H1 (cell line): Measurements from ENCODE around the gene RASGEF1B. TPM values are rescaled to one million over a fixed set of nuclear protein-coding genes. Genes with fewer than 3 reads are reported as not detected.

Experiments
- CTCF ChIA-PET: fragments of 300-600 bp; sonication (Branson Sonifier 250); formaldehyde crosslinking; loops from one replicate; lab custom pipeline; 2021; ENCODE audit not compliant: partially characterized antibody; lab: Charles Lee
- POLR2A ChIA-PET: fragments of 300-600 bp; sonication (Branson Sonifier 250); formaldehyde crosslinking; loops from one replicate; lab custom pipeline; 2021; ENCODE audit warnings: inconsistent platforms; ENCODE audit not compliant: partially characterized antibody; lab: Charles Lee
- DNase-seq, 2 experiments: peaks; one replicate each; pipeline versions ENCODE4 v3.0.0 to v3.0.0-alpha.2; 2010 to 2022; ENCODE audit warnings: low spot score in 2 of 2, low read depth in 1 of 2, mixed read lengths in 1 of 2
- FAIRE-seq: peaks from 2 replicates; lab custom pipeline; 2011; peaks lifted over from hg19 to GRCh38; lab: Jason Lieb, UNC
- H2AFZ ChIP-seq: 2 replicates; pipeline ENCODE4 v1.8.1; 2012; ENCODE audit warnings: low read length, inconsistent platforms
- H2AK5ac ChIP-seq: 2 replicates; pipeline ENCODE4 v1.6.1; 2013; ENCODE audit warnings: low read depth, low read length
- H2BK120ac ChIP-seq: replicated peaks from 2 replicates; pipeline ENCODE3; 2013; ENCODE audit warnings: low read depth, low read length, inconsistent platforms
- H2BK12ac ChIP-seq: 2 replicates; pipeline ENCODE4 v1.6.1; 2013; ENCODE audit warnings: low read depth, low read length
- H2BK15ac ChIP-seq: 2 replicates; pipeline ENCODE4 v1.6.1; 2013; ENCODE audit warnings: low read length
- H2BK20ac ChIP-seq: 2 replicates; pipeline ENCODE4 v1.6.1; 2013; ENCODE audit warnings: low read length
- H2BK5ac ChIP-seq: 2 replicates; pipeline ENCODE4 v1.6.1; 2013; ENCODE audit warnings: low read depth, low read length
- H3K14ac ChIP-seq: 2 replicates; pipeline ENCODE4 v1.6.1; 2013; ENCODE audit warnings: inconsistent platforms; ENCODE audit not compliant: insufficient read length
- H3K18ac ChIP-seq: 2 replicates; pipeline ENCODE4 v1.6.1; 2013; ENCODE audit warnings: low read length; ENCODE audit errors: extremely low read depth
- H3K23ac ChIP-seq: 2 replicates; pipeline ENCODE4 v1.6.1; 2013; ENCODE audit warnings: inconsistent platforms; ENCODE audit not compliant: insufficient read length
- H3K23me2 ChIP-seq: 2 replicates; pipeline ENCODE4 v1.6.1; 2013; ENCODE audit warnings: low read depth, low read length
- H3K27ac ChIP-seq: 2 replicates; pipeline ENCODE4 v1.6.1; 2011; ENCODE audit warnings: low read depth, low read length, inconsistent platforms
- H3K27me3 ChIP-seq, 4 experiments: replicated peaks in 1 of 4; 1 replicate in 1 of 4; 2 replicates in 3 of 4; pipeline versions ENCODE4 v1.6.1 to v1.8.1; 2011 to 2013; ENCODE audit warnings: low read length in 3 of 4, mild to moderate bottlenecking in 3 of 4, inconsistent platforms in 2 of 4, mixed read lengths in 2 of 4, moderate library complexity in 1 of 4; ENCODE audit not compliant: control insufficient read depth in 3 of 4, insufficient read depth in 3 of 4; ENCODE audit errors: extremely low read depth in 1 of 4
- H3K36me3 ChIP-seq, 4 experiments: 2 replicates each; pipeline versions ENCODE4 v1.6.1 to v1.8.1; 2011 to 2013; ENCODE audit warnings: mild to moderate bottlenecking in 4 of 4, low read length in 3 of 4, moderate library complexity in 2 of 4, control low read depth in 1 of 4, inconsistent platforms in 1 of 4; ENCODE audit not compliant: insufficient read depth in 4 of 4, control insufficient read depth in 2 of 4
- H3K4ac ChIP-seq: replicated peaks from 2 replicates; pipeline ENCODE3; 2013; ENCODE audit warnings: low read length, low read depth, mixed read lengths, inconsistent platforms; ENCODE audit not compliant: insufficient read length
- H3K4me1 ChIP-seq, 4 experiments: replicated peaks in 1 of 4; 1 replicate in 1 of 4; 2 replicates in 3 of 4; pipeline versions ENCODE4 v1.6.1 to v1.8.1; 2011 to 2013; ENCODE audit warnings: low read length in 3 of 4, inconsistent platforms in 2 of 4, mixed read lengths in 1 of 4; ENCODE audit not compliant: insufficient read depth in 4 of 4, control insufficient read depth in 3 of 4
- H3K4me2 ChIP-seq, 2 experiments: 2 replicates each; pipeline versions ENCODE4 v1.6.1 to v1.8.1; 2011 to 2013; ENCODE audit warnings: low read depth in 2 of 2, low read length in 2 of 2, control low read depth in 1 of 2, inconsistent platforms in 1 of 2, mild to moderate bottlenecking in 1 of 2; ENCODE audit not compliant: insufficient read depth in 1 of 2
- H3K4me3 ChIP-seq, 4 experiments: fragments of 200-600, 300-600 bp in 1 of 4; sonication (generic), shearing (Covaris generic), sonication (Bioruptor Twin) in 1 of 4; 2 replicates each; pipeline versions ENCODE4 v1.5.1 to v1.8.1; 2011 to 2016; ENCODE audit warnings: low read length in 4 of 4, low read depth in 3 of 4, control low read depth in 2 of 4, inconsistent platforms in 2 of 4, mild to moderate bottlenecking in 2 of 4, mixed read lengths in 1 of 4, moderate library complexity in 1 of 4; ENCODE audit not compliant: insufficient read depth in 2 of 4; ENCODE audit errors: extremely low read depth in 1 of 4
- H3K56ac ChIP-seq: replicated peaks from 2 replicates; pipeline ENCODE3; 2013; ENCODE audit warnings: low read depth, mild to moderate bottlenecking, mixed read lengths, low read length, inconsistent platforms; ENCODE audit not compliant: insufficient read length
- H3K79me1 ChIP-seq: 2 replicates; pipeline ENCODE4 v1.6.1; 2013; ENCODE audit warnings: low read depth, low read length, control low read depth
- H3K79me2 ChIP-seq, 2 experiments: 2 replicates each; pipeline versions ENCODE4 v1.6.1 to v1.8.1; 2012 to 2013; ENCODE audit warnings: low read length in 2 of 2, mild to moderate bottlenecking in 2 of 2, inconsistent platforms in 1 of 2; ENCODE audit not compliant: insufficient read depth in 2 of 2, control insufficient read depth in 1 of 2
- H3K9ac ChIP-seq, 4 experiments: replicated peaks in 1 of 4; 1 replicate in 1 of 4; 2 replicates in 3 of 4; pipeline versions ENCODE4 v1.6.1 to v1.8.1; 2011 to 2013; ENCODE audit warnings: low read depth in 3 of 4, low read length in 3 of 4, control low read depth in 2 of 4, mild to moderate bottlenecking in 2 of 4, moderate library complexity in 2 of 4, inconsistent platforms in 1 of 4; ENCODE audit errors: extremely low read depth in 1 of 4
- H3K9me3 ChIP-seq, 2 experiments: 2 replicates each; pipeline versions ENCODE4 v1.6.1 to v1.8.1; 2012 to 2013; ENCODE audit warnings: mild to moderate bottlenecking in 2 of 2, moderate library complexity in 2 of 2, control low read depth in 1 of 2, inconsistent platforms in 1 of 2, low read depth in 1 of 2, low read length in 1 of 2, mixed read lengths in 1 of 2; ENCODE audit not compliant: insufficient read depth in 2 of 2
- H4K20me1 ChIP-seq, 2 experiments: replicated peaks in 1 of 2; 2 replicates each; pipeline versions ENCODE3 to v1.8.1; 2011 to 2013; ENCODE audit warnings: inconsistent platforms in 2 of 2, low read length in 2 of 2, mild to moderate bottlenecking in 1 of 2; ENCODE audit not compliant: insufficient read depth in 2 of 2, control insufficient read depth in 1 of 2
- H4K5ac ChIP-seq: 2 replicates; pipeline ENCODE4 v1.6.1; 2013; ENCODE audit warnings: low read length, low read depth, mixed read lengths, inconsistent platforms; ENCODE audit not compliant: insufficient read length
- H4K8ac ChIP-seq: 2 replicates; pipeline ENCODE4 v1.8.0; 2013; ENCODE audit warnings: mild to moderate bottlenecking, moderate library complexity, low read length, inconsistent platforms; ENCODE audit not compliant: insufficient read depth; ENCODE audit errors: extremely low read depth
- H4K91ac ChIP-seq: replicated peaks from 2 replicates; pipeline ENCODE3; 2013; ENCODE audit warnings: low read length, mixed read lengths, inconsistent platforms; ENCODE audit not compliant: insufficient read length
- ATF3 ChIP-seq: IDR thresholded peaks from 2 replicates; pipeline ENCODE4 v1.6.1; 2011; ENCODE audit warnings: low read depth, mild to moderate bottlenecking, low read length; ENCODE audit not compliant: insufficient read depth
- BACH1 ChIP-seq: IDR thresholded peaks from 2 replicates; pipeline ENCODE4 v1.6.1; 2012; ENCODE audit warnings: low read length, improper control_type of control experiment
- CHD1 ChIP-seq: IDR thresholded peaks from 2 replicates; pipeline ENCODE4 v1.6.1; 2012; ENCODE audit warnings: low read depth, low read length, improper control_type of control experiment
- EZH2 ChIP-seq: fragments of 200-600 bp; sonication (generic); IDR thresholded peaks from 2 replicates; pipeline ENCODE4 v1.7.1; 2012; ENCODE audit warnings: low read depth, mild to moderate bottlenecking, moderate library complexity, low read length, inconsistent platforms; ENCODE audit not compliant: severe bottlenecking
- GTF2F1 ChIP-seq: IDR thresholded peaks from 2 replicates; pipeline ENCODE4 v1.6.1; 2012; ENCODE audit warnings: low read depth, low read length, improper control_type of control experiment, borderline replicate concordance
- HDAC6 ChIP-seq: IDR thresholded peaks from one replicate; pipeline ENCODE4 v1.7.1; 2012; ENCODE audit warnings: low read depth, mild to moderate bottlenecking, inconsistent platforms, low read length, moderate library complexity
- KDM1A ChIP-seq: fragments of 200-600, 300-600 bp; sonication (generic); IDR thresholded peaks from 2 replicates; pipeline ENCODE4 v1.7.1; 2016; ENCODE audit warnings: mild to moderate bottlenecking, low read length, borderline replicate concordance
- KDM4A ChIP-seq: IDR thresholded peaks from one replicate; pipeline ENCODE4 v1.7.1; 2012; ENCODE audit warnings: low read depth, mild to moderate bottlenecking, moderate library complexity, low read length, inconsistent platforms; ENCODE audit not compliant: severe bottlenecking
- MAX ChIP-seq: IDR thresholded peaks from 2 replicates; pipeline ENCODE4 v1.6.1; 2012; ENCODE audit warnings: inconsistent platforms
- RNF2 ChIP-seq: fragments of 200-900, 300-1000 bp; sonication (generic); IDR thresholded peaks from 2 replicates; pipeline ENCODE4 v1.7.1; 2016; ENCODE audit warnings: borderline replicate concordance, low read depth, mild to moderate bottlenecking, antibody characterized with exemption, low read length; ENCODE audit not compliant: poor library complexity, severe bottlenecking; ENCODE audit errors: missing control alignments
- SIN3A ChIP-seq, 2 experiments: IDR thresholded peaks in 1 of 2; conservative IDR thresholded peaks in 1 of 2; 2 replicates each; pipeline ENCODE4 v1.6.1; 2011 to 2012; ENCODE audit warnings: low read length in 2 of 2, improper control_type of control experiment in 1 of 2, low read depth in 1 of 2, mild to moderate bottlenecking in 1 of 2
- SIRT6 ChIP-seq: IDR thresholded peaks from one replicate; pipeline ENCODE4 v1.7.1; 2012; ENCODE audit warnings: low read length, inconsistent platforms
- SIX5 ChIP-seq: IDR thresholded peaks from 2 replicates; pipeline ENCODE4 v1.6.1; 2011; ENCODE audit warnings: mild to moderate bottlenecking, low read depth, low read length
- TCF12 ChIP-seq: IDR thresholded peaks from 2 replicates; pipeline ENCODE4 v1.6.1; 2011; ENCODE audit warnings: low read depth, mild to moderate bottlenecking, low read length
- WGBS, 2 experiments: shearing (Covaris generic) in 1 of 2; methylation state at CpG; one replicate each; pipeline versions ENCODE4 v1.1.6 to v1.1.7; 2013 to 2015; ENCODE audit warnings: low lambda C conversion rate in 2 of 2, mixed read lengths in 2 of 2, inconsistent platforms in 1 of 2, low coverage in 1 of 2, missing lambda C conversion rate in 1 of 2; ENCODE audit not compliant: insufficient replicate concordance in 2 of 2, insufficient coverage in 1 of 2, insufficient read length in 1 of 2; ENCODE audit errors: extremely low coverage in 1 of 2, missing lambda C conversion rate in 1 of 2; 5-methylcytosine and 5-hydroxymethylcytosine counted together
- polyA plus RNA-seq, 7 experiments: library from polyadenylated mRNA; depleted of rRNA in 3 of 7; stranded (reverse) in 5 of 7; unstranded in 2 of 7; fragments of >200 nt in 5 of 7; fragments of 200-250 nt in 2 of 7; gene quantifications; 1 replicate in 5 of 7; 2 replicates in 1 of 7; 4 replicates in 1 of 7; pipeline versions ENCODE4 v1.2.1 to v1.2.3, GENCODE V29; 2011 to 2013; ENCODE audit warnings: missing spikeins in 2 of 7, mixed read lengths in 2 of 7
- total RNA-seq: library from RNA; stranded (reverse); fragmentation: NEBNext Ultra II Directional; extraction: Animal tissue kit (Norgen Biotek cat#: 25700); gene quantifications from 2 replicates; pipeline ENCODE4 v1.2.1, GENCODE V29; 2021

The RASGEF1B gene
- total and polyA plus RNA-seq, 2 of the 8 experiments (the other 6 are each of a cell fraction or from before 2014, with no cell fraction given): 1.6 to 4.7 TPM

- H4K20me1 ChIP-seq: no peaks in the 10 kb centered on the region
- WGBS, 2 experiments: 86% methylated on average over 4 of the region's 4 CpGs; no CpG with 5 or more reads in 1 of the 2 experiments
- H3K9me3 ChIP-seq: no peaks in the 10 kb centered on the region
- no peak overlapping the region for H3K9ac ChIP-seq
- H3K14ac ChIP-seq: no peak overlapping the region
- H2BK5ac ChIP-seq: no peak overlapping the region
- H3K56ac ChIP-seq: no peak overlapping the region
- no peak overlapping the region for H4K91ac ChIP-seq
- H4K5ac ChIP-seq: no peak overlapping the region
- no peak overlapping the region for H3K23ac ChIP-seq
- H3K4me3 ChIP-seq: no peak overlapping the region
- H3K79me2 ChIP-seq: no peaks in the 10 kb centered on the region
- no peak overlapping the region for H2AK5ac ChIP-seq
- no peak overlapping the region for H4K8ac ChIP-seq
- H3K23me2 ChIP-seq: no peaks in the 10 kb centered on the region
- POLR2A ChIA-PET: no interaction called here
- no peaks in the 10 kb centered on the region for H3K4me1 ChIP-seq
- no peaks in the 10 kb centered on the region for H3K27me3 ChIP-seq
- no peak overlapping the region for H3K4me2 ChIP-seq
- H2AFZ ChIP-seq: no peak overlapping the region
- no peak overlapping the region for H2BK20ac ChIP-seq
- H3K36me3 ChIP-seq: no peaks in the 10 kb centered on the region
- no peak overlapping the region for H3K4ac ChIP-seq
- no peaks in the 10 kb centered on the region for H3K79me1 ChIP-seq
- FAIRE-seq: no peak
- H2BK120ac ChIP-seq: no peak overlapping the region
- no peak overlapping the region for H3K27ac ChIP-seq
- CTCF ChIA-PET: interaction anchor here (1.0 to 2.1 kb wide), 8 partner anchors 17 to 861 kb away, joined by 3 to 34 read pairs (median 9); no protein-coding TSS in a partner anchor
- no peak overlapping the region for H2BK12ac ChIP-seq
- H2BK15ac ChIP-seq: no peak overlapping the region
- no peak overlapping the region for H3K18ac ChIP-seq
- no peak for DNase-seq
- TF ChIP-seq SIX5 (no peak), SIN3A (conservative IDR thresholded peaks at IDR 0.05 in 1 of 2, IDR thresholded peaks at IDR 0.05 in 1 of 2; ENCODE audit: low read depth in 1 of 2, low read length in 2 of 2) (no peak), GTF2F1 (no peak), EZH2 (no peak), KDM1A (no peak), ATF3 (no peak), HDAC6 (no peak), TCF12 (no peak), RNF2 (no peak), KDM4A (no peak), MAX (no peak), SIRT6 (no peak), BACH1 (no peak), CHD1 (no peak)
Measured at GRCh38 chr4:81407726-81408125, 64.0 kb downstream of the RASGEF1B start.
